Caco-2 (cell line): ENCODE data around the gene IFNA7. TPM values are rescaled to one million over a fixed set of nuclear protein-coding genes. Genes with fewer than 3 reads are reported as not detected.
"Not testable (repeated sequence)": the region's sequence is repeated elsewhere in the genome, so short reads cannot be mapped to it uniquely, and the experiment has no call there.

Experiments used
- BruUV-seq: library from RNA; stranded (reverse); fragments of 400-500 nt; replicated peaks from 2 replicates; lab custom pipeline; 2021; lab: Mats Ljungman, UMichigan
- CTCF ChIA-PET: fragments of 300-600 bp; sonication (Branson Sonifier 250); formaldehyde crosslinking; loops from one replicate; lab custom pipeline; 2022; ENCODE audit warnings: antibody characterized with exemption; lab: Charles Lee
- POLR2A ChIA-PET: fragments of 300-600 bp; sonication (Branson Sonifier 250); formaldehyde crosslinking; loops from one replicate; lab custom pipeline; 2022; ENCODE audit warnings: antibody characterized with exemption; lab: Charles Lee
- DNase-seq, 2 experiments: peaks; one replicate each; pipeline versions ENCODE4 v3.0.0 to v3.0.0-alpha.2; 2020 to 2022
- H3K27me3 ChIP-seq: replicated peaks from 2 replicates; pipeline ENCODE4 v1.6.0; 2011; ENCODE audit warnings: low read length; ENCODE audit not compliant: control insufficient read depth, insufficient read depth
- H3K36me3 ChIP-seq: 2 replicates; pipeline ENCODE4 v1.5.1; 2011; ENCODE audit warnings: low read length; ENCODE audit not compliant: control insufficient read depth, insufficient read depth
- H3K4me1 ChIP-seq: fragments of 250-450 bp; sonication (Bioruptor Pico); 2 replicates; pipeline ENCODE4 v1.5.1; 2020; ENCODE audit warnings: mild to moderate bottlenecking
- H3K4me3 ChIP-seq: 2 replicates; pipeline ENCODE4 v1.5.1; 2011; ENCODE audit warnings: low read depth, mild to moderate bottlenecking, control low read depth, low read length
- H3K9me3 ChIP-seq: fragments of 250-450 bp; sonication (Bioruptor Pico); 2 replicates; pipeline ENCODE4 v1.5.1; 2020; ENCODE audit warnings: mild to moderate bottlenecking, moderate library complexity
- H3K27ac Mint-ChIP-seq: one replicate; pipeline ENCODE4 v1.8.0; 2022; ENCODE audit warnings: mixed read lengths; ENCODE audit not compliant: unreplicated experiment
- H3K27me3 Mint-ChIP-seq: one replicate; pipeline ENCODE4 v1.8.0; 2022; ENCODE audit warnings: mixed read lengths; ENCODE audit not compliant: insufficient read depth, unreplicated experiment
- H3K36me3 Mint-ChIP-seq: one replicate; pipeline ENCODE4 v1.8.0; 2022; ENCODE audit warnings: mild to moderate bottlenecking, mixed read lengths; ENCODE audit not compliant: insufficient read depth, unreplicated experiment
- H3K4me1 Mint-ChIP-seq: one replicate; pipeline ENCODE4 v1.8.0; 2022; ENCODE audit warnings: low read depth, mixed read lengths; ENCODE audit not compliant: unreplicated experiment
- H3K4me3 Mint-ChIP-seq: one replicate; pipeline ENCODE4 v1.8.0; 2022; ENCODE audit warnings: mild to moderate bottlenecking, moderate library complexity, mixed read lengths; ENCODE audit not compliant: unreplicated experiment
- H3K9me3 Mint-ChIP-seq: one replicate; pipeline ENCODE4 v1.8.0; 2022; ENCODE audit warnings: mixed read lengths; ENCODE audit not compliant: unreplicated experiment
- CTCF ChIP-seq, 2 experiments: fragments of 200-600 bp in 1 of 2; IDR thresholded peaks; 1 replicate in 1 of 2; 2 replicates in 1 of 2; pipeline versions ENCODE4 v1.5.1 to v1.8.0; 2011 to 2022; ENCODE audit warnings: antibody characterized with exemption in 1 of 2, control low read depth in 1 of 2, inconsistent platforms in 1 of 2, low read depth in 1 of 2, low read length in 1 of 2, mild to moderate bottlenecking in 1 of 2, moderate library complexity in 1 of 2; ENCODE audit not compliant: insufficient read depth in 1 of 2, severe bottlenecking in 1 of 2, unreplicated experiment in 1 of 2
- intact Hi-C: fragments of 100-400 bp; cut with micrococcal nuclease; formaldehyde crosslinking; loops from one replicate; pipeline ENCODE4 v1.10.0; 2022; ENCODE audit not compliant: unreplicated experiment
- total RNA-seq: library from RNA; stranded (reverse); gene quantifications from 2 replicates; pipeline ENCODE4 v1.2.3, GENCODE V29; 2022

Gene IFNA7
- total RNA-seq, 1 experiment from 2014 or later, result not detected

DNA sequence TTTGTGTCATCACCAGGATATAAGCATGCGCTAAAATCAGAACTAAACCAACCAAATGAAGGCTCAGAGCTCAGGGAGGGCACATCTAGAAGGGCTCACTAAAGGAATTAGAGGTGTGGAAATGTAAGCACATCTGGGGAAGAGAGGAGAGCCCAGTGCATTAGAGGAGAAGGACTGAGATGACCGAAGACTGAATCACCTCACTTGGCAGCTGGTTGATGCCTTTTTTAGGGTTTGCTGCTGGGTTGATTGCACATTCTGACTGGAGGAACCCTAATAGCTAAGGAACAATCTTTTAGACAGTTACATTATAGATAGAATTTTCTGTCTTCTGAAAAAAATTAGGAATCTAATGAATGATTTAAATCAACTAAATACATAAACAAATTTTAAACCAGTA, 27.3 kb downstream of the IFNA7 start:
- Mint-ChIP-seq H3K36me3 (no peaks in the 10 kb centered on the region), H3K27me3 (peaks cover 17% of the 10 kb centered on the region), H3K9me3 (no peaks in the 10 kb centered on the region), H3K4me1 (no peaks in the 10 kb centered on the region), H3K4me3 (no peak overlapping the region), H3K27ac (no peak overlapping the region)
- TF ChIP-seq CTCF (IDR thresholded peaks at IDR 0.05; ENCODE audit: insufficient read depth in 1 of 2, low read depth in 1 of 2, low read length in 1 of 2, severe bottlenecking in 1 of 2, unreplicated experiment in 1 of 2), result no peak
- H3K4me3 ChIP-seq, result no peak overlapping the region
- H3K4me1 ChIP-seq, result no peaks in the 10 kb centered on the region
- H3K36me3 ChIP-seq, result no peaks in the 10 kb centered on the region
- no TSS peak for BruUV-seq
- no peak for DNase-seq
- no peaks in the 10 kb centered on the region for H3K27me3 ChIP-seq
- no peaks in the 10 kb centered on the region for H3K9me3 ChIP-seq
- POLR2A ChIA-PET, result no interaction called here
- CTCF ChIA-PET, result interaction anchor here (0.7 kb wide), 1 partner anchor 8 kb away, joined by 3 read pairs; no protein-coding TSS in a partner anchor
- intact Hi-C loops, result no loop called here

DNA sequence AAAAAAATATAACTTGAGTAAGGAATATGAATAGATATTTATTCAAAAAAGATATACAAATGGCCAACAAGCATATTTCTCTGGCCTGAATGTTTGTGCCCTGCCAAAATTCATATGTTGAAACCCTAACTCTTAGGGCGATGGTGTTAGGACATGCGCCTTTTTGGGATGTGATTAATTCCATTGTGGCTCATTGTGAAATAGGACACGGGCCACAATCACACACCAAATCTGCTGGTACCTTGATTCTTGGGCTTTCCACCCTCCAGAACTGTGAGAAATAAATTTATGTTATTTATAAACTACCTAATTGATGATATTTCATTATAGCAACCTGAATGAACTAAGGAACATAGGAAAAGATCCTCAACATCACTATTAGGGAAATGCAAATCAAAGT, 29.8 kb downstream of the IFNA7 start:
- POLR2A ChIA-PET, result no interaction called here

GRCh38 chr9:21171351-21171750, 30.7 kb downstream of the IFNA7 start:
- no peaks in the 10 kb centered on the region for H3K36me3 ChIP-seq
- intact Hi-C loops, result no loop called here
- H3K27me3 ChIP-seq, result no peaks in the 10 kb centered on the region
- H3K4me3 ChIP-seq, result no peak overlapping the region
- H3K9me3 ChIP-seq, result no peaks in the 10 kb centered on the region
- ChIA-PET POLR2A (no interaction called here), CTCF (no interaction called here)
- no peaks in the 10 kb centered on the region for H3K4me1 ChIP-seq
- H3K4me3 Mint-ChIP-seq, result no peak overlapping the region
- peaks cover 15% of the 10 kb centered on the region for H3K27me3 Mint-ChIP-seq
- no TSS peak for BruUV-seq
- H3K9me3 Mint-ChIP-seq, result no peaks in the 10 kb centered on the region
- no peaks in the 10 kb centered on the region for H3K4me1 Mint-ChIP-seq
- H3K36me3 Mint-ChIP-seq, result no peaks in the 10 kb centered on the region
- DNase-seq, result no peak
- no peak overlapping the region for H3K27ac Mint-ChIP-seq
- no peak for TF ChIP-seq CTCF (IDR thresholded peaks at IDR 0.05; ENCODE audit: insufficient read depth in 1 of 2, low read depth in 1 of 2, low read length in 1 of 2, severe bottlenecking in 1 of 2, unreplicated experiment in 1 of 2)

More for the DNA sequence above, 29.8 kb downstream of the IFNA7 start:
- H3K9me3 ChIP-seq, result no peaks in the 10 kb centered on the region
- CTCF ChIA-PET, result no interaction called here
- H3K9me3 Mint-ChIP-seq, result no peaks in the 10 kb centered on the region
- TF ChIP-seq CTCF (IDR thresholded peaks at IDR 0.05; ENCODE audit: insufficient read depth in 1 of 2, low read depth in 1 of 2, low read length in 1 of 2, severe bottlenecking in 1 of 2, unreplicated experiment in 1 of 2), result no peak
- H3K4me1 ChIP-seq, result no peaks in the 10 kb centered on the region
- no peak for DNase-seq
- H3K27me3 ChIP-seq, result no peaks in the 10 kb centered on the region
- no peaks in the 10 kb centered on the region for H3K36me3 ChIP-seq
- no peaks in the 10 kb centered on the region for H3K36me3 Mint-ChIP-seq
- H3K27ac Mint-ChIP-seq, result no peak overlapping the region
- no TSS peak for BruUV-seq
- H3K4me3 Mint-ChIP-seq, result no peak overlapping the region
- peaks cover 17% of the 10 kb centered on the region for H3K27me3 Mint-ChIP-seq
- H3K4me1 Mint-ChIP-seq, result no peaks in the 10 kb centered on the region
- intact Hi-C loops, result no loop called here
- H3K4me3 ChIP-seq, result no peak overlapping the region

DNA sequence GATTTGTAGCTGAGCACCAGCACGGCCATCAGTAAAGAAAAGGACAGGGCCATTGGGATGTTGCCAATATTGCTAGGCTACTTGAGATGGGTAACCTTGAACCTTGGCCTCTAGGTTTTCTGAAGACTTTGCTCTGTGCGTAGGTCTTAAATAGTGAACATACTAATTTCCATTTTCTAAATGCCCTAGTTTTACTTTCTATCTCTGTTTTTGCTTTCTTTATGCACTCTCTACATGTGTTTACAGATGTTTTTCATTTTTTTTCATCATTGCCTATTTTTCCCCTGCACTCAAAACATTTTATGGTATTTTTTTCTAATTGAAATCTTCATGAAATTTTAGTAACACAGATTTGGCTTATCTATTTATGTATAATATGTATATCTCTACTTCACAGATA, 35.4 kb downstream of the IFNA7 start, which contains the start of gene IFNA21:
IFNA21 (minus strand) TSS at position 101 of the 400 bp plus-strand sequence; CDS start at position 53, 48 bp downstream.
- H3K36me3 ChIP-seq, H3K4me3 ChIP-seq, DNase-seq, POLR2A ChIA-PET, CTCF ChIA-PET, H3K4me1 ChIP-seq, H3K4me1 Mint-ChIP-seq, H3K27me3 ChIP-seq, H3K4me3 Mint-ChIP-seq, BruUV-seq, H3K9me3 Mint-ChIP-seq, H3K36me3 Mint-ChIP-seq, intact Hi-C loops, H3K9me3 ChIP-seq, H3K27ac Mint-ChIP-seq: not testable (repeated sequence)
- H3K27me3 Mint-ChIP-seq, result peaks cover 15% of the 10 kb centered on the region
